Fibroblast of skin of scalp (primary cell): Measurements from ENCODE around the gene ZNF420.
A peak's percentile ranks its signal among the peaks of the same experiment; 100 is the strongest.

ENCODE experiments used
- DNase-seq: peaks from one replicate; pipeline ENCODE4 v3.0.0-alpha.2; 2013

The ZNF420 gene

GRCh38 chr19:37160153-37160552, 81.9 kb downstream of the ZNF420 start:
- DNase-seq, result no peak

GRCh38 chr19:37165635-37166034, 87.4 kb downstream of the ZNF420 start:
- DNase-seq, result no peak

GRCh38 chr19:37172368-37173366, 94.4 kb downstream of the ZNF420 start, which contains the start of gene ZNF585A:
Gene ZNF585A (minus strand): TSS chr19:37172695. CDS start chr19:37169910, 2,785 bp downstream.
- peak; percentile 97 for DNase-seq
